Suprapubic skin (tissue), 4 donors: ENCODE measurements around the gene GMPPB. TPM values are rescaled to one million over a fixed set of nuclear protein-coding genes. Genes with fewer than 3 reads are reported as not detected.
A peak's percentile ranks its signal among the peaks of the same experiment; 100 is the strongest.

Experiments used
- DNase-seq, 2 donors: peaks; one replicate each; pipeline ENCODE4 v3.0.0-alpha.2; 2019; ENCODE audit warnings: low spot score in 2 of 2
- H3K27ac ChIP-seq: fragments of 200-600 bp; sonication (generic); one replicate; pipeline ENCODE4 v1.5.1; 2019
- H3K27me3 ChIP-seq: fragments of 200-600 bp; sonication (generic); one replicate; pipeline ENCODE4 v1.5.1; 2019
- H3K36me3 ChIP-seq: fragments of 200-600 bp; sonication (generic); one replicate; pipeline ENCODE4 v1.5.1; 2019
- H3K4me1 ChIP-seq: fragments of 200-600 bp; sonication (generic); one replicate; pipeline ENCODE4 v1.5.1; 2019
- H3K4me3 ChIP-seq: fragments of 200-600 bp; sonication (generic); one replicate; pipeline ENCODE4 v1.5.1; 2019; ENCODE audit warnings: mild to moderate bottlenecking
- H3K9me3 ChIP-seq: fragments of 200-600 bp; sonication (generic); one replicate; pipeline ENCODE4 v1.5.1; 2019
- EP300 ChIP-seq: sonication (generic); formaldehyde crosslinking; IDR thresholded peaks from one replicate; pipeline ENCODE4 v1.6.1; 2017; ENCODE audit warnings: antibody characterized with exemption
- POLR2A ChIP-seq, 2 donors: fragments of 450-650 bp; IDR thresholded peaks; one replicate each; pipeline ENCODE4 v1.6.1; 2017; ENCODE audit warnings: antibody characterized with exemption in 2 of 2, mild to moderate bottlenecking in 2 of 2, moderate library complexity in 2 of 2
- POLR2AphosphoS5 ChIP-seq, 3 donors: sonication (generic); formaldehyde crosslinking; IDR thresholded peaks; one replicate each; pipeline ENCODE4 v1.6.1; 2017; ENCODE audit warnings: antibody characterized with exemption in 3 of 3
- WGBS: methylation state at CpG from one replicate; pipeline ENCODE4 v1.1.5; 2018; 5-methylcytosine and 5-hydroxymethylcytosine counted together
- total RNA-seq, 4 donors: library from RNA; depleted of rRNA; stranded (reverse); fragments of >200 nt; gene quantifications; one replicate each; pipeline ENCODE4 v1.1.0, GENCODE V29; 2016
- TF ChIP-seq, protein P1 (sequence below), 2 donors: fragments of 200-600 bp in 1 of 2; fragments of 450-650 bp in 1 of 2; sonication (generic) in 1 of 2; IDR thresholded peaks; one replicate each; pipeline ENCODE4 v1.5.1; 2016 to 2019; ENCODE audit warnings: antibody characterized with exemption in 2 of 2, mild to moderate bottlenecking in 1 of 2, moderate library complexity in 1 of 2

GMPPB gene
- total RNA-seq, 4 donors from 2014 or later = 14.0 to 25.0 (median 17.3) TPM

- H3K36me3 ChIP-seq = peaks cover 12% of the 10 kb centered on the region
- no peak overlapping the region for H3K27ac ChIP-seq
- H3K4me1 ChIP-seq = peaks cover 21% of the 10 kb centered on the region
- 45% methylated on average over 11 of the region's 11 CpGs for WGBS
- no peaks in the 10 kb centered on the region for H3K9me3 ChIP-seq
- no peak overlapping the region for H3K4me3 ChIP-seq
- DNase-seq = no peak
- H3K27me3 ChIP-seq = no peaks in the 10 kb centered on the region
- TF ChIP-seq EP300 (no peak), POLR2AphosphoS5 (IDR thresholded peaks at IDR 0.05) (no peak), POLR2A (IDR thresholded peaks at IDR 0.05) (no peak)
- TF ChIP-seq, protein P1, sequence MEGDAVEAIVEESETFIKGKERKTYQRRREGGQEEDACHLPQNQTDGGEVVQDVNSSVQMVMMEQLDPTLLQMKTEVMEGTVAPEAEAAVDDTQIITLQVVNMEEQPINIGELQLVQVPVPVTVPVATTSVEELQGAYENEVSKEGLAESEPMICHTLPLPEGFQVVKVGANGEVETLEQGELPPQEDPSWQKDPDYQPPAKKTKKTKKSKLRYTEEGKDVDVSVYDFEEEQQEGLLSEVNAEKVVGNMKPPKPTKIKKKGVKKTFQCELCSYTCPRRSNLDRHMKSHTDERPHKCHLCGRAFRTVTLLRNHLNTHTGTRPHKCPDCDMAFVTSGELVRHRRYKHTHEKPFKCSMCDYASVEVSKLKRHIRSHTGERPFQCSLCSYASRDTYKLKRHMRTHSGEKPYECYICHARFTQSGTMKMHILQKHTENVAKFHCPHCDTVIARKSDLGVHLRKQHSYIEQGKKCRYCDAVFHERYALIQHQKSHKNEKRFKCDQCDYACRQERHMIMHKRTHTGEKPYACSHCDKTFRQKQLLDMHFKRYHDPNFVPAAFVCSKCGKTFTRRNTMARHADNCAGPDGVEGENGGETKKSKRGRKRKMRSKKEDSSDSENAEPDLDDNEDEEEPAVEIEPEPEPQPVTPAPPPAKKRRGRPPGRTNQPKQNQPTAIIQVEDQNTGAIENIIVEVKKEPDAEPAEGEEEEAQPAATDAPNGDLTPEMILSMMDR (IDR thresholded peaks at IDR 0.05) = peak; percentile 65 to 80
These were observed 52.2 kb downstream of the GMPPB start for GRCh38 chr3:49671291-49672288.

DNA sequence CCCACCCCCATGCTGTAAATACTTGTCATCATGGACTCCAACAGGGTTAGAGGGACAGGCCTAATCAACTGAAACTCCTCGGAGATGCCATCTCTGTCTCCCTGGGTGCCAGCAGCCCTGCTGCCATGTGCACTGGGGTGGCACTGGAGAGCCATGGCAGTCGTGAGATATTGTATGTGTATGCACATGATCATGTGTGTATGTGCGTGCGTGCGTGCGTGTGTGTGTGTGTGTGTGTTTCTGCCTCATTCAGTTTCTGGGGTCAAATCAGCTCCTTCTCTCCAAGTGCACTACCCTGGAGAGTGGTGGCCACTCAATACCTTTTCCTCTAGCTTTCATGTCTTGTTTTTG is 52.8 kb downstream of the GMPPB start:
- whole genome bisulfite sequencing = 66% methylated on average over 6 of the region's 6 CpGs
- H3K4me1 ChIP-seq = peaks cover 21% of the 10 kb centered on the region
- no peak overlapping the region for H3K27ac ChIP-seq
- TF ChIP-seq POLR2A (IDR thresholded peaks at IDR 0.05) (no peak), POLR2AphosphoS5 (IDR thresholded peaks at IDR 0.05) (no peak), EP300 (no peak)
- TF ChIP-seq, protein P1 (IDR thresholded peaks at IDR 0.05) = no peak
- no peaks in the 10 kb centered on the region for H3K27me3 ChIP-seq
- no peaks in the 10 kb centered on the region for H3K9me3 ChIP-seq
- peaks cover 5% of the 10 kb centered on the region for H3K36me3 ChIP-seq
- no peak overlapping the region for H3K4me3 ChIP-seq
- DNase-seq = no peak

Other genes starting within 250 kb of the GMPPB start
- gene BSN, start 169.5 kb downstream of the GMPPB start, total RNA-seq = under 1 TPM; 0.04 to 0.59 (median 0.15) TPM
- 100 to 1,000 TPM in 1 of 4 donors, 10 to 100 TPM in 3; 81.8 to 103 (median 91.2) TPM for gene APEH, start 49.6 kb downstream of the GMPPB start, total RNA-seq
- 10 to 100 TPM; 16.7 to 83.4 (median 21.9) TPM for gene MST1, start 34.5 kb downstream of the GMPPB start, total RNA-seq
- gene RNF123, start 34.4 kb downstream of the GMPPB start, total RNA-seq = 10 to 100 TPM; 23.6 to 88.3 (median 33.9) TPM
- gene AMIGO3, start 4.3 kb downstream of the GMPPB start, total RNA-seq = 1 to 10 TPM; 1.6 to 3.8 (median 2.5) TPM
- 10 to 100 TPM; 39.5 to 57.3 (median 53.2) TPM for gene IP6K1, start 62.6 kb upstream of the GMPPB start, total RNA-seq
- under 1 TPM in 2 of 4 donors, not detected in 2; 0.45 to 0.89 TPM for gene CDHR4, start 75.9 kb upstream of the GMPPB start, total RNA-seq
- 10 to 100 TPM; 30.9 to 48.1 (median 36.2) TPM for gene INKA1, start 79.3 kb upstream of the GMPPB start, total RNA-seq
- gene UBA7, start 90.0 kb upstream of the GMPPB start, total RNA-seq = 10 to 100 TPM; 15.3 to 54.4 (median 31.2) TPM
- 1 to 10 TPM; 3.4 to 8.4 (median 4.7) TPM for gene TRAIP, start 132.6 kb upstream of the GMPPB start, total RNA-seq
- gene CAMKV, start 146.0 kb upstream of the GMPPB start, total RNA-seq = 1 to 10 TPM in 1 of 4 donors, not detected in 3; 2.0 TPM
- gene MST1R, start 179.9 kb upstream of the GMPPB start, total RNA-seq = 100 to 1,000 TPM in 1 of 4 donors, 10 to 100 TPM in 3; 37.7 to 129 (median 53.8) TPM
- 10 to 100 TPM in 3 of 4 donors, 1 to 10 TPM in 1; 6.2 to 15.6 (median 11.9) TPM for gene MON1A, start 205.9 kb upstream of the GMPPB start, total RNA-seq
- gene RBM6, start 216.2 kb upstream of the GMPPB start, total RNA-seq = 100 to 1,000 TPM in 2 of 4 donors, 10 to 100 TPM in 2; 73.5 to 222 (median 89.5) TPM